ENCODE data around the gene CDC20B.

DNA sequence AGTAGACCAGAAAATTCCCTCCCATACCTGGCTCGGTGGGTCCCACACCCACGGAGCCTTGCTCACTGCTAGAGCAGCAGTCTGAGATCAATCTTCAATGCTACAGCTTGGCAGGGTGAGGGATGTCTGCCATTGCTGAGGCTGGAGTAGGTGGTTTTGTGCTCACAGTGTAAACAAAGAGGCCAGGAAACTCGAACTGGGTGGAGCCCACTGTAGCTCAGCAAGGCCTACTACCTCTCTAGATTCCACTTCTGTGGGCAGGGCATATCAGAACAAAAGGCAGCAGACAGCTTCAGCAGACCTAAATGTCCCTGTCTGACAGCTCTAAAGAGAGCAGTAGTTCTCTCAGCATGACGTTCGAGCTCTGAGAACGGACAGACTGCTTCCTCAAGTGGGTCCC is 76.1 kb downstream of the CDC20B start:
- TF ChIP-seq GATA3 (IDR thresholded peaks at IDR 0.05; ENCODE audit: low read depth, low read length) (no peak), GATA2 (IDR thresholded peaks at IDR 0.05; ENCODE audit: low read depth, low read length) (no peak)
